ENCODE results near the gene ANKS1B.

The ANKS1B gene

DNA sequence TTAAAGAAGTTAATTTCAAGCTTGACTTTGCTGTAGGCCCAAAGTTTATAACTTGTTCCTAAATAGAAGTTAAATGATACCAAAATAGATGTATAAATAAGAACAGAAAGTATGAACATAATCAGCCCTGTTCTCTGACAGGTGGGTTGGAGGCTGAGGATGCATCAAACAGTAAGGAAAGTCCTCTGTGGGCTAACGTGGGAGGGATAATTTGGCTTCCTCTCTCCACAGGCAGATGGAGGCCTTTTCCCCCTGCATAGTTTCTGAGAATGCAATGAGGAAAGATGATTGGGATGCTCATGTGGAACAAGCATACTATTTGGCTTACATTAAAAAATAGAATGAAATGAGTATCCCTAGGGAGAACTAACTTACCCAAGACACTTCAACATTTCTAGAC lies 280.7 kb downstream of the ANKS1B start:
- H3K36me3 ChIP-seq (replicated peaks) = no peaks in the 10 kb centered on the region
- DNase-seq = no peak
- no peak overlapping the region for H3K27ac ChIP-seq
- H3K27me3 ChIP-seq (replicated peaks) = no peaks in the 10 kb centered on the region
- H3K4me3 ChIP-seq (ENCODE audit: low read depth, low read length) = no peak overlapping the region
- in situ Hi-C loops (cut with HindIII; ENCODE audit: low pct_ligation_motif_present, low sequenced_read_pairs) = no loop called here
- TF ChIP-seq CTCF (IDR thresholded peaks at IDR 0.05; ENCODE audit: low read depth, low read length, missing control alignments) = no peak

DNA sequence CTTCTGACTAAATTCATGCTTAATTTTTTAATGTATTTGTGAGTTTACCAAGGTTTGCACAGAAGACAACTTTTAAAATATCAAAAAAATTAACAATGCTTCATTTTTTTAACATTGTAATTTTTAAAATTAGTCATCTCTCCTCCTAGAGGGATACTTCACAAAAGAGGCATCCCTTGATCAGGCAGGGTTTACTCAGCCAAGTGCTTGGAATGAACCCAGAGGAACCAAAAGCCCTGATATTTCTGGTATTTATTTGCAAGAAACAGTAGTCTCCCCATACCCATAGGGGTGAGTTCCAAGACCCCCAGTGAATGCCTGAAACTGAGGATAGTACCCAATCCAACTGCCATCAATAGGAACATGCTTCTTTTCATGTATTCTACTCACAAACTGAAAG lies 284.7 kb downstream of the ANKS1B start:
- Histone ChIP-seq H3K4me3 (ENCODE audit: low read depth, low read length) (no peak overlapping the region), H3K27me3 (replicated peaks) (no peaks in the 10 kb centered on the region), H3K27ac (no peak overlapping the region), H3K36me3 (replicated peaks) (no peaks in the 10 kb centered on the region)
- no peak for DNase-seq
- in situ Hi-C loops (cut with HindIII; ENCODE audit: low pct_ligation_motif_present, low sequenced_read_pairs) = no loop called here
- TF ChIP-seq CTCF (IDR thresholded peaks at IDR 0.05; ENCODE audit: low read depth, low read length, missing control alignments) = no peak

- no peak for TF ChIP-seq CTCF (IDR thresholded peaks at IDR 0.05; ENCODE audit: low read depth, low read length, missing control alignments)
- no peaks in the 10 kb centered on the region for H3K36me3 ChIP-seq (replicated peaks)
- H3K4me3 ChIP-seq (ENCODE audit: low read depth, low read length) = no peak overlapping the region
- DNase-seq = no peak
- in situ Hi-C loops (cut with HindIII; ENCODE audit: low pct_ligation_motif_present, low sequenced_read_pairs) = no loop called here
- no peaks in the 10 kb centered on the region for H3K27me3 ChIP-seq (replicated peaks)
- no peak overlapping the region for H3K27ac ChIP-seq
These were observed 289.7 kb downstream of the ANKS1B start for GRCh38 chr12:99695050-99695449.

DNA sequence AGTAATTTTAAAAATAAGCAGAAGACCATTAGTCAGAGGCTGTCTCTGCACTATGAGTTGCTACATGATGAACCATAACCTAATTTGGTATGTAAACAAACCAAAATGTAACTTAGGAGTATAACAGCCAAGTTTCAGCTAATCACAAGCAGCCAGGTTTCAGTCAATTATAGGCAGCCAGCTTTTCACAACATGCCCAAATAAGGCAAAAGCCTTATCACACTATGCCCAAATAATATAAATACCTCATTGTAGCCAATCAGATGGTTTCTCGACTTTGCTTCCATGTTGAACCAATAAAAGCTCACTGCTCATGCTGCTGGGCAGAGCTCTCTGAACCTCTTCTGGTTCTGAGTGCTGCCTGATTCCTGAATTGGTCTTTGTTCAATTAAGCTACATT lies 298.6 kb downstream of the ANKS1B start:
- no peak overlapping the region for H3K27ac ChIP-seq
- DNase-seq = no peak
- H3K4me3 ChIP-seq (ENCODE audit: low read depth, low read length) = no peak overlapping the region
- H3K36me3 ChIP-seq (replicated peaks) = no peaks in the 10 kb centered on the region
- no peak for TF ChIP-seq CTCF (IDR thresholded peaks at IDR 0.05; ENCODE audit: low read depth, low read length, missing control alignments)
- in situ Hi-C loops (cut with HindIII; ENCODE audit: low pct_ligation_motif_present, low sequenced_read_pairs) = no loop called here
- H3K27me3 ChIP-seq (replicated peaks) = no peaks in the 10 kb centered on the region

- H3K36me3 ChIP-seq (replicated peaks) = no peaks in the 10 kb centered on the region
- no peak overlapping the region for H3K4me3 ChIP-seq (ENCODE audit: low read depth, low read length)
- in situ Hi-C loops (cut with HindIII; ENCODE audit: low pct_ligation_motif_present, low sequenced_read_pairs) = no loop called here
- no peak for DNase-seq
- no peaks in the 10 kb centered on the region for H3K27me3 ChIP-seq (replicated peaks)
- H3K27ac ChIP-seq = no peak overlapping the region
- TF ChIP-seq CTCF (IDR thresholded peaks at IDR 0.05; ENCODE audit: low read depth, low read length, missing control alignments) = no peak
These were observed 304.5 kb downstream of the ANKS1B start for GRCh38 chr12:99680276-99680675.

DNA sequence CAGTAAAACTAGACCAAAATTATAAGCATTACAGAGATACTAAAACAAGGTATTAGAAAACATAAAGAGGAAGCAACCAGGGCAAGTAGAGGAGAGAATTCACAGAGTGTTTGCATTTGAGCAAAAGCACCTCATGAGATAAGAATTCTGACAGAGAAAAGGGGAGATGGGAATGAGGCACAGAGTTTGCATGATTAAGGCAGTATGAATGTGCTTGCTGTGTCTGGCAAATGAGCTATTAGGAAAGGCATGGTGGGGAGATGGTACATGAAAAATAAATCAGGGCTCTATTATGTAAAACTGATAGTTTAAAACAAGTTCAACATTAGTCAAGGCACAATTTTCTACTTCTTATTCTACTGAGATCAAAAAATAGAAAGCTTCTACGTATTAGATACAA lies 314.1 kb downstream of the ANKS1B start:
- in situ Hi-C loops (cut with HindIII; ENCODE audit: low pct_ligation_motif_present, low sequenced_read_pairs) = no loop called here
- no peak for DNase-seq
- TF ChIP-seq CTCF (IDR thresholded peaks at IDR 0.05; ENCODE audit: low read depth, low read length, missing control alignments) = no peak
- Histone ChIP-seq H3K27ac (no peak overlapping the region), H3K36me3 (replicated peaks) (no peaks in the 10 kb centered on the region), H3K4me3 (ENCODE audit: low read depth, low read length) (no peak overlapping the region), H3K27me3 (replicated peaks) (no peaks in the 10 kb centered on the region)

Data from brain microvascular endothelial cell (primary cell).